OCI-LY1 (cell line): Measurements from ENCODE around the gene ZBTB42.

Experiments used
- EZH2 ChIP-seq: fragments of 200-600 bp; sonication (generic), shearing (Covaris generic); IDR thresholded peaks from 2 replicates; pipeline ENCODE4 v1.8.0; 2017; ENCODE audit warnings: borderline replicate concordance, mixed run types, mild to moderate bottlenecking, antibody characterized with exemption, low read length, moderate library complexity, mixed read lengths
- TF ChIP-seq, protein P1 (sequence below): fragments of 200-600 bp; sonication (generic), shearing (Covaris generic); IDR thresholded peaks from 2 replicates; pipeline ENCODE4 v1.5.1; 2017; ENCODE audit warnings: mild to moderate bottlenecking, antibody characterized with exemption, low read length, moderate library complexity, mixed read lengths

DNA sequence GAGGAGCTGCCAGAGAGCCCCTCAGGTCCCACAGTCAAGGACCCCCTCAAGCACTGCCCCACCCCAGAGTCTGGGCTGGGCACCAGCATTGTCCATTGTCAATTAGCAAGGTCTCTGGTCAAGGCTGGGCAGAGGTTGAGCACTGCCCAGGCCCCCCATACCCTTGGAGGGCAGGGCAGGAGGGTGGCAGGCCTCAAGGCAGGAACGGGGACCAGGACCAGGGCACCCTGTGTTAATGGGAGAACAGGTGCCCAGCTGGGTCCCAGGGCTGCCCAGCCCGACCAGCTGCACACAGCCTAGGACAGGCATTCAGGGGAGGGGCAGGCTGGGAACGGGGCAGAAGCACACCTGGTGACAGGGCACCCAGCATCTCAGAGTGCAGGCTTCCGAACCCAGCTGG lies 29.5 kb upstream of the ZBTB42 start:
- TF ChIP-seq, protein P1, sequence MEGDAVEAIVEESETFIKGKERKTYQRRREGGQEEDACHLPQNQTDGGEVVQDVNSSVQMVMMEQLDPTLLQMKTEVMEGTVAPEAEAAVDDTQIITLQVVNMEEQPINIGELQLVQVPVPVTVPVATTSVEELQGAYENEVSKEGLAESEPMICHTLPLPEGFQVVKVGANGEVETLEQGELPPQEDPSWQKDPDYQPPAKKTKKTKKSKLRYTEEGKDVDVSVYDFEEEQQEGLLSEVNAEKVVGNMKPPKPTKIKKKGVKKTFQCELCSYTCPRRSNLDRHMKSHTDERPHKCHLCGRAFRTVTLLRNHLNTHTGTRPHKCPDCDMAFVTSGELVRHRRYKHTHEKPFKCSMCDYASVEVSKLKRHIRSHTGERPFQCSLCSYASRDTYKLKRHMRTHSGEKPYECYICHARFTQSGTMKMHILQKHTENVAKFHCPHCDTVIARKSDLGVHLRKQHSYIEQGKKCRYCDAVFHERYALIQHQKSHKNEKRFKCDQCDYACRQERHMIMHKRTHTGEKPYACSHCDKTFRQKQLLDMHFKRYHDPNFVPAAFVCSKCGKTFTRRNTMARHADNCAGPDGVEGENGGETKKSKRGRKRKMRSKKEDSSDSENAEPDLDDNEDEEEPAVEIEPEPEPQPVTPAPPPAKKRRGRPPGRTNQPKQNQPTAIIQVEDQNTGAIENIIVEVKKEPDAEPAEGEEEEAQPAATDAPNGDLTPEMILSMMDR, result no peak
- TF ChIP-seq EZH2, result no peak
